Keratinocyte (primary cell): Measurements from ENCODE around the gene CNTNAP2. TPM values are rescaled to one million over a fixed set of nuclear protein-coding genes. Genes with fewer than 3 reads are reported as not detected.

Source experiments
- DNase-seq: peaks from one replicate; pipeline ENCODE4 v3.0.0-alpha.2; 2011; ENCODE audit warnings: low read depth, missing footprints, low spot score
- FAIRE-seq: peaks from 2 replicates; lab custom pipeline; 2011; peaks lifted over from hg19 to GRCh38; lab: Jason Lieb, UNC
- H2AFZ ChIP-seq: 2 replicates; pipeline ENCODE4 v1.6.0; 2012; ENCODE audit warnings: low read length, control low read depth, inconsistent platforms; ENCODE audit not compliant: control insufficient read depth
- H3K27ac ChIP-seq: 2 replicates; pipeline ENCODE4 v1.5.1; 2011; ENCODE audit warnings: low read length; ENCODE audit not compliant: control insufficient read depth, insufficient read depth
- H3K27me3 ChIP-seq: 3 replicates; pipeline ENCODE4 v1.6.0; 2011; ENCODE audit warnings: low read length; ENCODE audit not compliant: control insufficient read depth, insufficient read depth; ENCODE audit errors: extremely low read depth
- H3K36me3 ChIP-seq, 2 experiments: 2 replicates in 1 of 2; 3 replicates in 1 of 2; pipeline ENCODE4 v1.5.1; 2011; ENCODE audit warnings: low read length in 2 of 2, mild to moderate bottlenecking in 1 of 2; ENCODE audit not compliant: control insufficient read depth in 2 of 2, insufficient read depth in 2 of 2; ENCODE audit errors: extremely low read depth in 1 of 2
- H3K4me1 ChIP-seq: 3 replicates; pipeline ENCODE4 v1.5.1; 2011; ENCODE audit warnings: low read length; ENCODE audit not compliant: control insufficient read depth, insufficient read depth; ENCODE audit errors: extremely low read depth
- H3K4me2 ChIP-seq: 3 replicates; pipeline ENCODE4 v1.6.0; 2011; ENCODE audit warnings: low read depth, low read length; ENCODE audit not compliant: control insufficient read depth, insufficient read depth; ENCODE audit errors: extremely low read depth
- H3K4me3 ChIP-seq, 3 experiments: fragments of 200-600 bp in 1 of 3; sonication (generic) in 1 of 3; 2 replicates in 2 of 3; 3 replicates in 1 of 3; pipeline ENCODE4 v1.5.1; 2011 to 2016; ENCODE audit warnings: low read length in 3 of 3, mild to moderate bottlenecking in 3 of 3, control low read depth in 2 of 3, inconsistent platforms in 1 of 3, low read depth in 1 of 3, mixed read lengths in 1 of 3, mixed run types in 1 of 3, moderate library complexity in 1 of 3; ENCODE audit not compliant: control insufficient read depth in 2 of 3, insufficient read depth in 2 of 3; ENCODE audit errors: extremely low read depth in 1 of 3
- H3K79me2 ChIP-seq: 2 replicates; pipeline ENCODE4 v1.6.0; 2012; ENCODE audit warnings: low read length; ENCODE audit not compliant: control insufficient read depth, insufficient read depth
- H3K9ac ChIP-seq: 3 replicates; pipeline ENCODE4 v1.6.0; 2011; ENCODE audit warnings: low read length; ENCODE audit not compliant: control insufficient read depth, insufficient read depth; ENCODE audit errors: extremely low read depth
- H3K9me1 ChIP-seq: 3 replicates; pipeline ENCODE4 v1.6.0; 2011; ENCODE audit warnings: low read length; ENCODE audit not compliant: control insufficient read depth, insufficient read depth; ENCODE audit errors: extremely low read depth
- H3K9me3 ChIP-seq: 2 replicates; pipeline ENCODE4 v1.5.1; 2012; ENCODE audit warnings: low read depth, low read length; ENCODE audit not compliant: control insufficient read depth
- H4K20me1 ChIP-seq: 3 replicates; pipeline ENCODE4 v1.6.0; 2011; ENCODE audit warnings: low read length; ENCODE audit not compliant: control insufficient read depth, insufficient read depth; ENCODE audit errors: extremely low read depth
- CTCF ChIP-seq, 3 experiments: IDR thresholded peaks in 1 of 3; conservative IDR thresholded peaks in 1 of 3; optimal IDR thresholded peaks in 1 of 3; 2 replicates in 2 of 3; 3 replicates in 1 of 3; pipeline versions ENCODE3 to v1.5.1; 2011; ENCODE audit warnings: low read length in 3 of 3, mild to moderate bottlenecking in 3 of 3, moderate library complexity in 2 of 3, control low read depth in 1 of 3, inconsistent platforms in 1 of 3; ENCODE audit not compliant: insufficient read depth in 2 of 3; ENCODE audit errors: extremely low read depth in 1 of 3
- EZH2 ChIP-seq: IDR thresholded peaks from one replicate; pipeline ENCODE4 v1.6.1; 2012; ENCODE audit warnings: inconsistent platforms, mild to moderate bottlenecking, low read length, moderate library complexity
- dilution Hi-C: fragments of 300-500 bp; cut with MboI; formaldehyde crosslinking; loops from one replicate; pipeline ENCODE4 v1.7.0; 2020; ENCODE audit warnings: low sequenced_read_pairs; ENCODE audit not compliant: extremely low pct_ligation_motif_present
- polyA plus RNA-seq, 5 experiments: library from polyadenylated mRNA; depleted of rRNA in 3 of 5; stranded (reverse) in 3 of 5; stranded (forward) in 1 of 5; unstranded in 1 of 5; fragments of >200 nt; gene quantifications; 1 replicate in 1 of 5; 2 replicates in 3 of 5; 3 replicates in 1 of 5; pipeline versions ENCODE4 v1.2.1 to v1.2.3, GENCODE V29; 2011 to 2012; ENCODE audit warnings: missing spikeins in 2 of 5, low read depth in 1 of 5, low replicate concordance in 1 of 5

The CNTNAP2 gene
- polyA plus RNA-seq, 1 donor (not counting 4 experiments of a cell fraction or from before 2014, with no cell fraction given), result 1.4 TPM

DNA sequence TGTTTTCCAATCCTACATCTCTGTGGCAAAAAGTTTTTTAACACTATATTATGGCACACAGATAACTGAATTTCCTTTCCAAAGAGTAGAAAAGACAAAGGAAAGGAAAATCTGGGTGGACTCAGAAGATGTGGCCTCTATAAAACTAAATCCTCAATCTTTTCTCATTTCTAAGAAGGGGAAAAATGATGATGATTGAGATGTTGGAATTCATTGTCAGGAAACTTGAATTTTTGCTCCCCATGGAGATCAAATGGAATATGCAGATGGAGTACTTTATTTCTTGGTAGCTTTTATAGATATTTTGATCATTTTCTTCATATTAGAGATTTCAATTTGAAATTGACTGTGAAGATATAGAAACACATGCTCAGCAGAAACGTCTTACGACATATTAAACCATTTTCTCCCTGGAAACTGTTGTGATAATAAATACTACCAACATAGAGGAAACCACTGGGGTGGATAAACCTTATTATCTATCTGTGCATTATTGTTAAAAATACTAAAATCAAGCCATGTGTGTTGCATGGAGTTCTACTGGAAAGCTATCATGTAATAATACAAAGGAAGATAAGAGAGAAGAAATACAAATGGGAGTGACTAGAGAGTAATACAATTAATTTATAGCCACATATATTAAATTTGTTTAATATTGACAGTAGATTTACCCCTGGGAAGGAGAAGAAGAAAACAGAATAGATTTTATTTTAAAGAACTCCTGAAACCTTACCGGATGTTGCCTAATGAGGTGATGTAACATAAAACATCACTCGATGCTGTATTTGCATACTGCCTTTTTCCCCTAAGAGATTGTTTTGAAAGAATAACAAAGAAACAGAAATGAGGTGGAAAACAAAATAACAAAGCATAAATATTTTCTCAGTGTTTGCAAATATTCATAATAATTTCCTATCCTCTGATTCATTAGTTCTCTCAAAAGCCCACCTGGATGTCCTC, 1542.7 kb downstream of the CNTNAP2 start:
- Histone ChIP-seq H3K9ac (no peak overlapping the region), H2AFZ (no peak overlapping the region), H3K79me2 (no peaks in the 10 kb centered on the region), H4K20me1 (no peaks in the 10 kb centered on the region), H3K9me1 (no peaks in the 10 kb centered on the region), H3K4me2 (no peak overlapping the region), H3K36me3 (no peaks in the 10 kb centered on the region), H3K4me3 (no peak overlapping the region), H3K27me3 (no peaks in the 10 kb centered on the region), H3K9me3 (no peaks in the 10 kb centered on the region), H3K4me1 (no peaks in the 10 kb centered on the region), H3K27ac (no peak overlapping the region)
- FAIRE-seq, result no peak
- no peak for DNase-seq
- dilution Hi-C loops, result no loop called here
- no peak for TF ChIP-seq CTCF (optimal IDR thresholded peaks at IDR 0.05 in 1 of 3, IDR thresholded peaks at IDR 0.05 in 1 of 3, conservative IDR thresholded peaks at IDR 0.05 in 1 of 3; ENCODE audit: extremely low read depth in 1 of 3, insufficient read depth in 2 of 3, low read length in 3 of 3)
- TF ChIP-seq EZH2, result no peak

GRCh38 chr7:147664541-147664940, 1547.9 kb downstream of the CNTNAP2 start:
- Histone ChIP-seq H3K4me1 (no peaks in the 10 kb centered on the region), H3K9me3 (peaks cover 2% of the 10 kb centered on the region), H3K4me2 (no peak overlapping the region), H3K9ac (no peak overlapping the region), H3K36me3 (no peaks in the 10 kb centered on the region), H4K20me1 (no peaks in the 10 kb centered on the region), H3K9me1 (no peaks in the 10 kb centered on the region), H3K27ac (no peak overlapping the region), H3K27me3 (no peaks in the 10 kb centered on the region), H2AFZ (no peak overlapping the region), H3K4me3 (no peak overlapping the region), H3K79me2 (no peaks in the 10 kb centered on the region)
- TF ChIP-seq CTCF (optimal IDR thresholded peaks at IDR 0.05 in 1 of 3, IDR thresholded peaks at IDR 0.05 in 1 of 3, conservative IDR thresholded peaks at IDR 0.05 in 1 of 3; ENCODE audit: extremely low read depth in 1 of 3, insufficient read depth in 2 of 3, low read length in 3 of 3) (no peak), EZH2 (no peak)
- dilution Hi-C loops, result no loop called here
- no peak for FAIRE-seq
- DNase-seq, result no peak
